ENCODE data around the gene FAM53B. TPM values are rescaled to one million over a fixed set of nuclear protein-coding genes. Genes with fewer than 3 reads are reported as not detected.

The FAM53B gene
- total RNA-seq, 1 experiment from 2014 or later, result 13.7 TPM

DNA sequence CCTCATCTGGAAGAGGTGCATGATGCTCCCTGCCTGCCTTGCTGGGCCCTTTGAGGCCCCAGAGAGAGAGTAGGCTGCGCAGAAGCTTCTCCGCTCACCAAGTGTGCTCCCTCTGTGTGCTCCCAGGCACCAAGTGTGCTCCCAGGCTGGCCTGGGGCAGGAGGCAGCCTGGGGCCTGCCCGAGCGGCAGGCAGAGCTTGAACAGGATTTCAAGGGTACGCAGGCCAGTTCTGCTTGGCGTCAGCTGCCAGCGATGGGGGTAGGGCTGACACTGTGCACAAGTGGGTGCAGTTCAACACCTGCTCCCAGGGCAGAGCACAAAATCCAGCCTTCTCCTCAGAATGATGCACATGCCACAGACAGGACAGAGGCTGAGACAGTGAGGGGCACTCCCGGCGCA, 119.7 kb downstream of the FAM53B start:
- BruUV-seq (replicated peaks), result no TSS peak
- H3K4me3 ChIP-seq (ENCODE audit: low read depth, low read length), result no peak overlapping the region

DNA sequence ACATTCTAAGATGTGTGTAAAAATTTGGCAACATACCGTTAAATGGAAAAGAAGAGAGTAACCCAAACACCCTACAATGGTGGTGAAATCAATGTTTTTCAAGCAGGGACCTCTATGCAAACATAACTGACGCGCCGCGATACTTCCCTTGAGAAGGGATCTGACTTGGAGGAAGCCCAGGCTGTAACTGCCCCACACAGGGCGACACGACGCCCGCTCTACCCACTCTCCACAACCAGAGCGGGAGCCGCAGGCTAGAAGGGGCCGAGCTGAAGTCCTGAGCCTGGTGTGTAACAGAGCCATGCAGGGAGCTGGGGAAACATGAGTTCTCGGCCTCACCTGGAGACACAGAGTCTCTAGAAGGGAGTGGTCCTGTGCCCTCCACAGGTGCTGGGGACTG, 120.2 kb downstream of the FAM53B start:
- no peaks in the 10 kb centered on the region for H3K36me3 Mint-ChIP-seq (ENCODE audit: insufficient read depth, unreplicated experiment)
- BruUV-seq (replicated peaks), result no TSS peak

More for the DNA sequence above, 119.7 kb downstream of the FAM53B start:
- no peaks in the 10 kb centered on the region for H3K4me1 Mint-ChIP-seq (ENCODE audit: low read depth, unreplicated experiment)
- ChIA-PET CTCF (no interaction called here), POLR2A (no interaction called here)
- H3K36me3 Mint-ChIP-seq (ENCODE audit: insufficient read depth, unreplicated experiment), result no peaks in the 10 kb centered on the region
- H3K9me3 Mint-ChIP-seq (ENCODE audit: unreplicated experiment), result no peaks in the 10 kb centered on the region
- H3K27me3 Mint-ChIP-seq (ENCODE audit: insufficient read depth, unreplicated experiment), result no peaks in the 10 kb centered on the region
- intact Hi-C loops (cut with micrococcal nuclease; ENCODE audit: unreplicated experiment), result no loop called here
- H3K36me3 ChIP-seq (ENCODE audit: control insufficient read depth, insufficient read depth, low read length), result no peaks in the 10 kb centered on the region
- no peak overlapping the region for H3K4me3 Mint-ChIP-seq (ENCODE audit: unreplicated experiment)
- H3K4me1 ChIP-seq, result 0 out of 2 replicates have a peak, but pooled peaks cover 4% of the 10 kb centered on the region
- H3K9me3 ChIP-seq, result no peaks in the 10 kb centered on the region
- no peaks in the 10 kb centered on the region for H3K27me3 ChIP-seq (replicated peaks; ENCODE audit: control insufficient read depth, insufficient read depth, low read length)
- DNase-seq, result no peak
- no peak overlapping the region for H3K27ac Mint-ChIP-seq (ENCODE audit: unreplicated experiment)
- TF ChIP-seq, protein P1, sequence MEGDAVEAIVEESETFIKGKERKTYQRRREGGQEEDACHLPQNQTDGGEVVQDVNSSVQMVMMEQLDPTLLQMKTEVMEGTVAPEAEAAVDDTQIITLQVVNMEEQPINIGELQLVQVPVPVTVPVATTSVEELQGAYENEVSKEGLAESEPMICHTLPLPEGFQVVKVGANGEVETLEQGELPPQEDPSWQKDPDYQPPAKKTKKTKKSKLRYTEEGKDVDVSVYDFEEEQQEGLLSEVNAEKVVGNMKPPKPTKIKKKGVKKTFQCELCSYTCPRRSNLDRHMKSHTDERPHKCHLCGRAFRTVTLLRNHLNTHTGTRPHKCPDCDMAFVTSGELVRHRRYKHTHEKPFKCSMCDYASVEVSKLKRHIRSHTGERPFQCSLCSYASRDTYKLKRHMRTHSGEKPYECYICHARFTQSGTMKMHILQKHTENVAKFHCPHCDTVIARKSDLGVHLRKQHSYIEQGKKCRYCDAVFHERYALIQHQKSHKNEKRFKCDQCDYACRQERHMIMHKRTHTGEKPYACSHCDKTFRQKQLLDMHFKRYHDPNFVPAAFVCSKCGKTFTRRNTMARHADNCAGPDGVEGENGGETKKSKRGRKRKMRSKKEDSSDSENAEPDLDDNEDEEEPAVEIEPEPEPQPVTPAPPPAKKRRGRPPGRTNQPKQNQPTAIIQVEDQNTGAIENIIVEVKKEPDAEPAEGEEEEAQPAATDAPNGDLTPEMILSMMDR (IDR thresholded peaks at IDR 0.05; ENCODE audit: insufficient read depth in 1 of 2, low read depth in 1 of 2, low read length in 1 of 2, severe bottlenecking in 1 of 2, unreplicated experiment in 1 of 2), result no peak

DNA sequence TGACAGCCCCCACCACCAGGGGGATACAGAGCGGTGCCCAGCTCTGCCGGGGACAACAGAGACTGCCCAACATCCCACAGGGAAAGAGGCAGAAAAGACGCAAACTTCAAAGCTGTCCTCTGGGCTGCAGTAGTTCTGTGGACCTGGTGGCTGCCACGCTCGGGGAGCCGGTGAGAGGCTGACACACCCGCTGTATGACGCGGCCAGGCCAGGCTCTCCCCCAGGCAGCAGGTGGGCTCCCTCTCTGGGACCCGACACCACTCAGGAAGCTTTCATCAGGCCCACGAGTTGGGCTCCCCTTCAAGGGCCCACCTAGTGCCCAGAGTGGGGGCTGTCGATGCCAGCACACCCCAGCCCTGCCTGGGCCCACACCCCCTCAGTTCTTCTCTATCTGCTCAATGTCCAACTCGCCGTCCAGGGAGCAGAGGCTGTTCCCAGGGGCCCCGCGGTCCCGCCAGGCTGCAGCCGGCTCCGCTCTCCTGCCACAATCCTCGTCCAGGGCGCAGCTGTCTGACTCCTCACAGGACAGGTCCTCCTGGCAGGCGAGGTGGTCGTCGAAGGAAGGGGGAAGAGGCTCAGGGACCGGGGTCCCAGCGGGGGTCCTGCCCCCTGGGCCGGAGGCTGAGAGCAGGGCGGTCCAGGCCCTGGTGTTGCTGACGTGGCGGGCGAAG, 121.2 kb downstream of the FAM53B start:
- Histone ChIP-seq H3K27me3 (replicated peaks; ENCODE audit: control insufficient read depth, insufficient read depth, low read length) (no peaks in the 10 kb centered on the region), H3K4me1 (0 out of 2 replicates have a peak, but pooled peaks cover 4% of the 10 kb centered on the region), H3K9me3 (no peaks in the 10 kb centered on the region), H3K4me3 (ENCODE audit: low read depth, low read length) (no peak overlapping the region), H3K36me3 (ENCODE audit: control insufficient read depth, insufficient read depth, low read length) (no peaks in the 10 kb centered on the region)
- intact Hi-C loops (cut with micrococcal nuclease; ENCODE audit: unreplicated experiment), result no loop called here
- TF ChIP-seq, protein P1 (IDR thresholded peaks at IDR 0.05; ENCODE audit: insufficient read depth in 1 of 2, low read depth in 1 of 2, low read length in 1 of 2, severe bottlenecking in 1 of 2, unreplicated experiment in 1 of 2), result no peak
- H3K27ac Mint-ChIP-seq (ENCODE audit: unreplicated experiment), result no peak overlapping the region
- no peak for DNase-seq
- H3K9me3 Mint-ChIP-seq (ENCODE audit: unreplicated experiment), result no peaks in the 10 kb centered on the region
- BruUV-seq (replicated peaks), result no TSS peak
- H3K4me3 Mint-ChIP-seq (ENCODE audit: unreplicated experiment), result no peak overlapping the region
- H3K27me3 Mint-ChIP-seq (ENCODE audit: insufficient read depth, unreplicated experiment), result no peaks in the 10 kb centered on the region
- H3K4me1 Mint-ChIP-seq (ENCODE audit: low read depth, unreplicated experiment), result no peaks in the 10 kb centered on the region
- H3K36me3 Mint-ChIP-seq (ENCODE audit: insufficient read depth, unreplicated experiment), result no peaks in the 10 kb centered on the region
- ChIA-PET POLR2A (no interaction called here), CTCF (no interaction called here)

More for the DNA sequence above, 120.2 kb downstream of the FAM53B start:
- H3K27ac Mint-ChIP-seq (ENCODE audit: unreplicated experiment), result no peak overlapping the region
- ChIA-PET CTCF (no interaction called here), POLR2A (no interaction called here)
- no peak for DNase-seq
- H3K4me1 Mint-ChIP-seq (ENCODE audit: low read depth, unreplicated experiment), result no peaks in the 10 kb centered on the region
- intact Hi-C loops (cut with micrococcal nuclease; ENCODE audit: unreplicated experiment), result no loop called here
- Histone ChIP-seq H3K9me3 (no peaks in the 10 kb centered on the region), H3K36me3 (ENCODE audit: control insufficient read depth, insufficient read depth, low read length) (no peaks in the 10 kb centered on the region), H3K4me3 (ENCODE audit: low read depth, low read length) (no peak overlapping the region), H3K4me1 (0 out of 2 replicates have a peak, but pooled peaks cover 4% of the 10 kb centered on the region), H3K27me3 (replicated peaks; ENCODE audit: control insufficient read depth, insufficient read depth, low read length) (no peaks in the 10 kb centered on the region)
- H3K27me3 Mint-ChIP-seq (ENCODE audit: insufficient read depth, unreplicated experiment), result no peaks in the 10 kb centered on the region
- TF ChIP-seq, protein P1 (IDR thresholded peaks at IDR 0.05; ENCODE audit: insufficient read depth in 1 of 2, low read depth in 1 of 2, low read length in 1 of 2, severe bottlenecking in 1 of 2, unreplicated experiment in 1 of 2), result no peak
- H3K4me3 Mint-ChIP-seq (ENCODE audit: unreplicated experiment), result no peak overlapping the region
- no peaks in the 10 kb centered on the region for H3K9me3 Mint-ChIP-seq (ENCODE audit: unreplicated experiment)
